Epithelial cell of proximal tubule (primary cell): Measurements from ENCODE around the gene RTEL1. TPM values are rescaled to one million over a fixed set of nuclear protein-coding genes. Genes with fewer than 3 reads are reported as not detected.

ENCODE experiments used
- DNase-seq: peaks from one replicate; pipeline ENCODE4 v3.0.0-alpha.2; 2011; ENCODE audit warnings: low read depth
- H3K4me3 ChIP-seq: 2 replicates; pipeline ENCODE4 v1.5.1; 2011; ENCODE audit warnings: low read depth, mild to moderate bottlenecking, low read length
- total RNA-seq: library from RNA; depleted of rRNA; stranded (reverse); fragments of >200 nt; gene quantifications from 2 replicates; pipeline ENCODE4 v1.2.3, GENCODE V29; 2015
- TF ChIP-seq, protein P1 (sequence below): conservative IDR thresholded peaks from 2 replicates; pipeline ENCODE4 v1.5.1; 2012; ENCODE audit warnings: low read depth, mild to moderate bottlenecking, low read length

The RTEL1 gene
- total RNA-seq, 1 donor from 2014 or later = 26.5 TPM

DNA sequence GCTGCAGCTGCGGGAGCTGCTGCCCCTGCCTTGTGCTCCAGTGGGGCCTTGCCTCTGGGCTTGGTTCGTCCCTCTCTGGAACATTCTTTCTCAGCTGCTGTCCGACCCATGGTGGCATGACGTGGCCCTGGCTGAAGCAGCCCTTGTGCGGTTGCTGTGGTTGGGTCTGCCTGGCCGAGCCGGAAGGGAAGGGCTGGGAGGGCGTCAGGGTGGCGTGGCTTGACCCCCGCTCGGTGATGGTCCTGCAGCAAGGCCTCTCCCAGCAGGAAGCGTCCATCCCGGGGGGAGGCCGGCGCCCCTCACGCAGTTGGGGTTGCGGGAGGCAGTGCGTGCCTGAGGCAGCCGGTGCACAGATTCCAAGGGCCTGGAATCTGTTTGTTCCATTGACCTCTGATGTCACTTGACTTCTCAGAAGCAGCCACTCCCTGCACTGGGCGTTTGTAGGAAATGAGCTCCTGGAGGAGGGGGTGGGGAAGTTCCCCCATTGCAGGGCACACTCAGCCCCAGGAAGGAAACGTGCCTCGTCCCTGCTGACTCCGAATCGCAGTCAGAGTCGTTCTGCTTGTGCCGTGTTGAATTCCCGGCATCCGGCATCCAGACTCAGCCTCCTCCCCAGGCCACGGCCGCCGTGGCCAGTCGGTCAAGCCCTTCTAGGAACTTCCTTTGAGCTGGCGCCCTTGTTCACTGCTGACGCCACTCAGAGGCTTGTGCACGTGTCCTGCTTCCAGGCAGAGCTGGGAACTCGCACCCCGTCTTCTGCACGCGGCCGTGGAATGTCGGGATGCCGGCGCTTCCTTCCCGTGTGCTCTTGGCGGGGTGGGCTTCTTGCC lies 28.6 kb downstream of the RTEL1 start:
- DNase-seq = peak; percentile 56
- TF ChIP-seq, protein P1, sequence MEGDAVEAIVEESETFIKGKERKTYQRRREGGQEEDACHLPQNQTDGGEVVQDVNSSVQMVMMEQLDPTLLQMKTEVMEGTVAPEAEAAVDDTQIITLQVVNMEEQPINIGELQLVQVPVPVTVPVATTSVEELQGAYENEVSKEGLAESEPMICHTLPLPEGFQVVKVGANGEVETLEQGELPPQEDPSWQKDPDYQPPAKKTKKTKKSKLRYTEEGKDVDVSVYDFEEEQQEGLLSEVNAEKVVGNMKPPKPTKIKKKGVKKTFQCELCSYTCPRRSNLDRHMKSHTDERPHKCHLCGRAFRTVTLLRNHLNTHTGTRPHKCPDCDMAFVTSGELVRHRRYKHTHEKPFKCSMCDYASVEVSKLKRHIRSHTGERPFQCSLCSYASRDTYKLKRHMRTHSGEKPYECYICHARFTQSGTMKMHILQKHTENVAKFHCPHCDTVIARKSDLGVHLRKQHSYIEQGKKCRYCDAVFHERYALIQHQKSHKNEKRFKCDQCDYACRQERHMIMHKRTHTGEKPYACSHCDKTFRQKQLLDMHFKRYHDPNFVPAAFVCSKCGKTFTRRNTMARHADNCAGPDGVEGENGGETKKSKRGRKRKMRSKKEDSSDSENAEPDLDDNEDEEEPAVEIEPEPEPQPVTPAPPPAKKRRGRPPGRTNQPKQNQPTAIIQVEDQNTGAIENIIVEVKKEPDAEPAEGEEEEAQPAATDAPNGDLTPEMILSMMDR = no peak
- H3K4me3 ChIP-seq = no peak overlapping the region

DNA sequence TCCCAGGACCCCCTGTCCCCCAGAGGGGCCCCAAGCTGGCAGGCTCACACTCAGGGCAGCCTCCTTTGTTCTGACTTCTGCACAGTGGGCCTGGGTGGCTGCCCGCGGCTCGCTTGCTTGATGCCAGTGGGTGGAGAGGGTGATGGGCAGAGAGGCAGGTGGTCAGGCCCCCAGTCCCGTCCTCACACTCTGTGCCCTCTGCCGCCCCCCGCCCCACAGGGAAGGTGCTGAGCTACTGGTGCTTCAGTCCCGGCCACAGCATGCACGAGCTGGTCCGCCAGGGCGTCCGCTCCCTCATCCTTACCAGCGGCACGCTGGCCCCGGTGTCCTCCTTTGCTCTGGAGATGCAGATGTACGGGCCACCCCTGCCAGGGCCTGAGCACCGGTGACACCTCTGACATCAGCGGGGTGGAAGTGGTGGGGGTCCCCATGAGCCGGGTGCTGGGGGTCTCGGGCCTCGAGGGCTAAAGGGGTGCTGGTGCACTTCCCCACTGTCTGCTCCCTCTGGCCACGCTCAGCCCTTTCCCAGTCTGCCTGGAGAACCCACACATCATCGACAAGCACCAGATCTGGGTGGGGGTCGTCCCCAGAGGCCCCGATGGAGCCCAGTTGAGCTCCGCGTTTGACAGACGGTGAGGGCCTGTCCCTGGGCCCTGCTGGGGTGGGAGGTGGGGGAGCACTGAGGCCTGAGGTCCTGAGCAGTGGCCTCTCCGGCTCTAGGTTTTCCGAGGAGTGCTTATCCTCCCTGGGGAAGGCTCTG lies 29.5 kb downstream of the RTEL1 start:
- H3K4me3 ChIP-seq = no peak overlapping the region
- TF ChIP-seq, protein P1 = no peak
- DNase-seq = no peak

DNA sequence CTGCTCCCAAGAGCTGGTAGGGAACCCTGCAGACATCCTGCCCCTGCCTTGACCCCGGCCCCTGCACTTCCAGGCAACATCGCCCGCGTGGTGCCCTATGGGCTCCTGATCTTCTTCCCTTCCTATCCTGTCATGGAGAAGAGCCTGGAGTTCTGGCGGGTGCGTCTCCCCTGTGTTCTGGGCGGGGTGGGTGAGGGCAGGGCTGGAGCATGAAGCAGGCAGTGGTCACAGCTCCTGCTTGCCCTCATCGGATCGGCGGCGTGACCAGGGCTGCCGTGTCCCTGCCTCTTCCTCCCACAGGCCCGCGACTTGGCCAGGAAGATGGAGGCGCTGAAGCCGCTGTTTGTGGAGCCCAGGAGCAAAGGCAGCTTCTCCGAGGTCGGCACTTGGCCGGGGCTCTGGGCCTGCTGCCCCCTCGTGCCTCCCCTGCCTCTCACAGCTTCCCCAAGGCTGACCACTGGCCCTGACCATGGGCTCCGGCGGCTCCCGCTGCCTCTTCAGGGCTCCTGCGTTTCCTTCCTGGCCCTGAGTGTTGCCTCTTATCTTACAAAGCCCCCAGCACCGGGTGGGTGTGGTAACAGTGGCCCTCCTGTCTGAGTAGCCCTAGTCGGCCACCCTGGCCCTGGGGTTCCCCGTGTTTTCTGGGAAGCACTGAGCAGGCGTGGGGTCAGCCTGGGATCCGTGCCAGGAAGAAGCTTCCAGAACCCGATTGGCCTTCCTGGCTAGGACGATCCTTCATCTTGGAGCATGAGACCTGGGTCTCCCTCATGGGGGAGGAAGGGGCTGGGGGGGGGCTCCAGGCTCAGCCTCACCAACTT lies 30.3 kb downstream of the RTEL1 start:
- no peak for DNase-seq
- no peak overlapping the region for H3K4me3 ChIP-seq
- TF ChIP-seq, protein P1 = no peak

DNA sequence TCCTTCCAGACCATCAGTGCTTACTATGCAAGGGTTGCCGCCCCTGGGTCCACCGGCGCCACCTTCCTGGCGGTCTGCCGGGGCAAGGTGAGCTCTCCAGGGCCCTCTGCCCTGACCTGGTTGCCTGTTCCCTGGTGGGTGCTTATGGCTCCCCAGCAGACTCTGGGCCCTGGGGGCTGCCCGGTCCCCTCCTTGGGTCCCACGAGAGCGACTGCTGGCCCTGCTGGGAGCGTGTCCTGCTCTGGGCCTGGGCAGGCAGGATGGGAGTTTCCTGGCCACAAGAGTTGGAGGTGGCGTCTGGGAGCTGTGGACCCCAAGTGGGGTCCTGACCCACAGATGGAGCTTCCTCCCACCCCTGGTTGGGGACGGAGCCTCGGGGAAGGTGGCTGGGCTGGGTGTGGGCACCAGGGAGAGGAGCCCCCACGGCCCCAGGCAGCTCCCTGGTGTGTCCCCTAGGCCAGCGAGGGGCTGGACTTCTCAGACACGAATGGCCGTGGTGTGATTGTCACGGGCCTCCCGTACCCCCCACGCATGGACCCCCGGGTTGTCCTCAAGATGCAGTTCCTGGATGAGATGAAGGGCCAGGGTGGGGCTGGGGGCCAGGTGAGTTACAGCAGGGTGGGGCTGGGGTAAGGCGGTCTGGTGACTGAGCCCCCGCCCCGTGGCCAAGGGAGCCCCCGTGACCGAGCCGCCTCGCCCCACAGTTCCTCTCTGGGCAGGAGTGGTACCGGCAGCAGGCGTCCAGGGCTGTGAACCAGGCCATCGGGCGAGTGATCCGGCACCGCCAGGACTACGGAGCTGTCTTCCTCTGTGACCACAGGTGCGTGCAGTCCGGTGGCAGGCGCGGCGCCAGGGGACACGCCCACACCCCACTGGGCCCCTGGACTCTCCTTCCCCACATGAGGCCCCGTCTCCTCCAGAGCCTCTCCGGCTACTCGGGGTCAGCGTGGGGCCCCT lies 31.2 kb downstream of the RTEL1 start:
- H3K4me3 ChIP-seq = no peak overlapping the region
- no peak for DNase-seq
- TF ChIP-seq, protein P1 = no peak

DNA sequence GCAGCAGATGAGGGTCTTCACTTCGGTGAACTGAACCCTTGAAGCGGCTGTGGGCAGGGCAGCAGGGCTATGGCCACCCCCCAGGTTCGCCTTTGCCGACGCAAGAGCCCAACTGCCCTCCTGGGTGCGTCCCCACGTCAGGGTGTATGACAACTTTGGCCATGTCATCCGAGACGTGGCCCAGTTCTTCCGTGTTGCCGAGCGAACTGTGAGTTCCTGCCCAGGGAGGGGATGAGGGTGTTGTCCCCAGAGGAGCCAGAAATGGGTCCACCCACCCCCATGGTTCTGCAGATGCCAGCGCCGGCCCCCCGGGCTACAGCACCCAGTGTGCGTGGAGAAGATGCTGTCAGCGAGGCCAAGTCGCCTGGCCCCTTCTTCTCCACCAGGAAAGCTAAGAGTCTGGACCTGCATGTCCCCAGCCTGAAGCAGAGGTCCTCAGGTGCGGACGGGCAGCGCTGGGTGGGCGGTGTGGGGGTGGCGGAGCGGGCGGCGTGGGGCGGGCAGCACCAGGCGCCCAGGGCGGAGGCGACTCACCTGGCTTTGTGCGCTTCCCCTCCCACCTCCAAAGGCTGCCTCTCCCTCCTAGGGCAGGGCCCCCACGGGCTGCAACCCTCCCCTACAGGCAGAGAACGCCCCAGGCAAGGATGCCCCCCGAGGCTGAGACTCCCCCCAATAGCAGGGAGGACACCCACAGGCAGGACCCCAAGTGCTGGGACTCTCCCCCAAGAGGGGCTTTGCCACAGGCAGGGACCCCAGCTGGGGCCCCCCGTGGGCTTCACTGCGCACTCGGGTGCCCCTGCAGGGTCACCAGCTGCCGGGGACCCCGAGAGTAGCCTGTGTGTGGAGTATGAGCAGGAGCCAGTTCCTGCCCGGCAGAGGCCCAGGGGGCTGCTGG lies 32.1 kb downstream of the RTEL1 start:
- no peak for DNase-seq
- H3K4me3 ChIP-seq = no peak overlapping the region
- TF ChIP-seq, protein P1 = no peak
